ENCODE measurements around the gene ZNF470.

ZNF470 gene

GRCh38 chr19:56567274-56568120 is at the start of gene ZNF470:
Gene ZNF470, plus strand, starts transcription at chr19:56567468. Its CDS starts 2,844 bp downstream, at chr19:56570312.
- peaks cover 0 to 8% of the 10 kb centered on the region in 2 donors for H3K4me1 ChIP-seq (ENCODE audit: control insufficient read depth in 1 of 2, insufficient read depth in 2 of 2, low read length in 2 of 2)
- H3K27me3 ChIP-seq (ENCODE audit: control insufficient read depth in 1 of 2, insufficient read depth in 2 of 2, low read length in 2 of 2) = no peaks in the 10 kb centered on the region
- H3K9ac ChIP-seq (ENCODE audit: low read depth in 1 of 2, low read length in 2 of 2) = peak within 1 kb of the TSS; percentile 60 to 64
- peaks cover 23 to 27% of the 10 kb centered on the region in 2 donors for H3K36me3 ChIP-seq (ENCODE audit: control insufficient read depth in 1 of 2, insufficient read depth in 2 of 2, low read length in 2 of 2)
- H3K27ac ChIP-seq (ENCODE audit: low read depth, low read length) = peak within 1 kb of the TSS; percentile 45
- peak within 1 kb of the TSS; percentile 94 to 97 for H3K4me3 ChIP-seq (ENCODE audit: low read depth in 1 of 2, low read length in 2 of 2)
- peaks cover 61 to 81% of the 10 kb centered on the region in 2 donors for H3K9me3 ChIP-seq (ENCODE audit: control insufficient read depth in 1 of 2, low read length in 2 of 2)

- H3K36me3 ChIP-seq (ENCODE audit: control insufficient read depth in 1 of 2, insufficient read depth in 2 of 2, low read length in 2 of 2) = peaks cover 0 to 4% of the 10 kb centered on the region in 2 donors
- no peak overlapping the region for H3K9ac ChIP-seq (ENCODE audit: low read depth in 1 of 2, low read length in 2 of 2)
- H3K4me3 ChIP-seq (ENCODE audit: low read depth in 1 of 2, low read length in 2 of 2) = peak overlapping the region in 1 of 2 donors; percentile 25
- H3K9me3 ChIP-seq (ENCODE audit: control insufficient read depth in 1 of 2, low read length in 2 of 2) = peaks cover 81 to 94% of the 10 kb centered on the region in 2 donors
- H3K27me3 ChIP-seq (ENCODE audit: control insufficient read depth in 1 of 2, insufficient read depth in 2 of 2, low read length in 2 of 2) = no peaks in the 10 kb centered on the region
- no peak overlapping the region for H3K27ac ChIP-seq (ENCODE audit: low read depth, low read length)
- H3K4me1 ChIP-seq (ENCODE audit: control insufficient read depth in 1 of 2, insufficient read depth in 2 of 2, low read length in 2 of 2) = no peaks in the 10 kb centered on the region
These were observed 41.9 kb upstream of the ZNF470 start for GRCh38 chr19:56525214-56525860.

GRCh38 chr19:56537442-56537841 is 29.8 kb upstream of the ZNF470 start:
- Histone ChIP-seq H3K27me3 (ENCODE audit: control insufficient read depth in 1 of 2, insufficient read depth in 2 of 2, low read length in 2 of 2) (no peaks in the 10 kb centered on the region), H3K9ac (ENCODE audit: low read depth in 1 of 2, low read length in 2 of 2) (no peak overlapping the region), H3K36me3 (ENCODE audit: control insufficient read depth in 1 of 2, insufficient read depth in 2 of 2, low read length in 2 of 2) (peaks cover 0 to 2% of the 10 kb centered on the region in 2 donors), H3K27ac (ENCODE audit: low read depth, low read length) (no peak overlapping the region), H3K4me3 (ENCODE audit: low read depth in 1 of 2, low read length in 2 of 2) (peak overlapping the region; percentile 74 to 79), H3K9me3 (ENCODE audit: control insufficient read depth in 1 of 2, low read length in 2 of 2) (peaks cover 39 to 59% of the 10 kb centered on the region in 2 donors), H3K4me1 (ENCODE audit: control insufficient read depth in 1 of 2, insufficient read depth in 2 of 2, low read length in 2 of 2) (peaks cover 6 to 10% of the 10 kb centered on the region in 2 donors)

- Histone ChIP-seq H3K27ac (ENCODE audit: low read depth, low read length) (peak overlapping the region; percentile 92), H3K36me3 (ENCODE audit: control insufficient read depth in 1 of 2, insufficient read depth in 2 of 2, low read length in 2 of 2) (peaks cover 0 to 2% of the 10 kb centered on the region in 2 donors), H3K4me3 (ENCODE audit: low read depth in 1 of 2, low read length in 2 of 2) (peak overlapping the region; percentile 74 to 79), H3K27me3 (ENCODE audit: control insufficient read depth in 1 of 2, insufficient read depth in 2 of 2, low read length in 2 of 2) (no peaks in the 10 kb centered on the region), H3K4me1 (ENCODE audit: control insufficient read depth in 1 of 2, insufficient read depth in 2 of 2, low read length in 2 of 2) (peaks cover 6 to 10% of the 10 kb centered on the region in 2 donors), H3K9ac (ENCODE audit: low read depth in 1 of 2, low read length in 2 of 2) (peak overlapping the region; percentile 2 to 12), H3K9me3 (ENCODE audit: control insufficient read depth in 1 of 2, low read length in 2 of 2) (peaks cover 34 to 56% of the 10 kb centered on the region in 2 donors)
These were observed 29.0 kb upstream of the ZNF470 start for GRCh38 chr19:56538254-56538760.

DNA sequence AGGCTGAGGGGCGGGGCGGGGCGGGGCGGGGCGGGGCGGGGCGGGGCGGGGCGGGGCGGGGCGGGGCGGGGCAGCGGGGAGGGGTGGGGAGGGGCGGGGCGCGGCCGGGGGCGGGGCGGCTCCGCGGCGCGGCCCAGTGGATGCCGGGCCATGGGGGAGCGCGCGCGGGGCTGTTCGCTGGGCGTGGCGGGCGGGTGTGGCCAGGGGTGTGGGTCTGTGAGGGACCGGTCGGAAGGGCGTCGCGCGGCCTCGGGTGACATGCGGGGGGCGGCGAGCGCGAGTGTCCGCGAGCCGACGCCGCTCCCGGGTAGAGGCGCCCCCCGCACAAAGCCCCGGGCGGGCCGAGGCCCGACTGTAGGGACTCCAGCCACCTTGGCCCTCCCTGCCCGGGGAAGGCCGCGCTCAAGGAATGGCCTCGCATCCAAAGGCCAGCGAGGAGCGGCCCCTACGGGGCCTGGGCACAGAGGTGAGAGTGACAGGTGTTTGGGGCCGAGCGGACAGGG is 28.5 kb upstream of the ZNF470 start, which contains the start of gene ZFP28:
Gene ZFP28, plus strand, starts transcription at position 188 of the 503 bp plus-strand sequence. Its CDS starts 71 bp downstream, at position 259.
- H3K9me3 ChIP-seq (ENCODE audit: control insufficient read depth in 1 of 2, low read length in 2 of 2) = peaks cover 34 to 51% of the 10 kb centered on the region in 2 donors
- peak within 1 kb of the TSS; percentile 2 to 12 for H3K9ac ChIP-seq (ENCODE audit: low read depth in 1 of 2, low read length in 2 of 2)
- no peaks in the 10 kb centered on the region for H3K27me3 ChIP-seq (ENCODE audit: control insufficient read depth in 1 of 2, insufficient read depth in 2 of 2, low read length in 2 of 2)
- H3K4me3 ChIP-seq (ENCODE audit: low read depth in 1 of 2, low read length in 2 of 2) = peak within 1 kb of the TSS; percentile 74 to 79
- peak within 1 kb of the TSS; percentile 92 for H3K27ac ChIP-seq (ENCODE audit: low read depth, low read length)
- peaks cover 6 to 10% of the 10 kb centered on the region in 2 donors for H3K4me1 ChIP-seq (ENCODE audit: control insufficient read depth in 1 of 2, insufficient read depth in 2 of 2, low read length in 2 of 2)
- H3K36me3 ChIP-seq (ENCODE audit: control insufficient read depth in 1 of 2, insufficient read depth in 2 of 2, low read length in 2 of 2) = peaks cover 0 to 2% of the 10 kb centered on the region in 2 donors

- Histone ChIP-seq H3K9me3 (ENCODE audit: control insufficient read depth in 1 of 2, low read length in 2 of 2) (peaks cover 55 to 67% of the 10 kb centered on the region in 2 donors), H3K4me3 (ENCODE audit: low read depth in 1 of 2, low read length in 2 of 2) (no peak overlapping the region), H3K27me3 (ENCODE audit: control insufficient read depth in 1 of 2, insufficient read depth in 2 of 2, low read length in 2 of 2) (no peaks in the 10 kb centered on the region), H3K27ac (ENCODE audit: low read depth, low read length) (no peak overlapping the region), H3K36me3 (ENCODE audit: control insufficient read depth in 1 of 2, insufficient read depth in 2 of 2, low read length in 2 of 2) (peaks cover 5 to 15% of the 10 kb centered on the region in 2 donors), H3K9ac (ENCODE audit: low read depth in 1 of 2, low read length in 2 of 2) (no peak overlapping the region), H3K4me1 (ENCODE audit: control insufficient read depth in 1 of 2, insufficient read depth in 2 of 2, low read length in 2 of 2) (peaks cover 0 to 4% of the 10 kb centered on the region in 2 donors)
These were observed 23.5 kb upstream of the ZNF470 start for GRCh38 chr19:56543776-56544175.

- Histone ChIP-seq H3K9ac (ENCODE audit: low read depth in 1 of 2, low read length in 2 of 2) (no peak overlapping the region), H3K27me3 (ENCODE audit: control insufficient read depth in 1 of 2, insufficient read depth in 2 of 2, low read length in 2 of 2) (no peaks in the 10 kb centered on the region), H3K4me3 (ENCODE audit: low read depth in 1 of 2, low read length in 2 of 2) (peak overlapping the region in 1 of 2 donors; percentile 2), H3K9me3 (ENCODE audit: control insufficient read depth in 1 of 2, low read length in 2 of 2) (peaks cover 72 to 73% of the 10 kb centered on the region in 2 donors), H3K4me1 (ENCODE audit: control insufficient read depth in 1 of 2, insufficient read depth in 2 of 2, low read length in 2 of 2) (no peaks in the 10 kb centered on the region), H3K27ac (ENCODE audit: low read depth, low read length) (no peak overlapping the region), H3K36me3 (ENCODE audit: control insufficient read depth in 1 of 2, insufficient read depth in 2 of 2, low read length in 2 of 2) (peaks cover 23 to 36% of the 10 kb centered on the region in 2 donors)
These were observed 19.7 kb upstream of the ZNF470 start for GRCh38 chr19:56547535-56547934.

GRCh38 chr19:56554272-56554869 is 12.9 kb upstream of the ZNF470 start:
- H3K9me3 ChIP-seq (ENCODE audit: control insufficient read depth in 1 of 2, low read length in 2 of 2) = peaks cover 76 to 88% of the 10 kb centered on the region in 2 donors
- H3K36me3 ChIP-seq (ENCODE audit: control insufficient read depth in 1 of 2, insufficient read depth in 2 of 2, low read length in 2 of 2) = peaks cover 26 to 30% of the 10 kb centered on the region in 2 donors
- H3K4me3 ChIP-seq (ENCODE audit: low read depth in 1 of 2, low read length in 2 of 2) = peak overlapping the region; percentile 18 to 20
- no peak overlapping the region for H3K27ac ChIP-seq (ENCODE audit: low read depth, low read length)
- no peaks in the 10 kb centered on the region for H3K4me1 ChIP-seq (ENCODE audit: control insufficient read depth in 1 of 2, insufficient read depth in 2 of 2, low read length in 2 of 2)
- no peak overlapping the region for H3K9ac ChIP-seq (ENCODE audit: low read depth in 1 of 2, low read length in 2 of 2)
- H3K27me3 ChIP-seq (ENCODE audit: control insufficient read depth in 1 of 2, insufficient read depth in 2 of 2, low read length in 2 of 2) = no peaks in the 10 kb centered on the region

DNA sequence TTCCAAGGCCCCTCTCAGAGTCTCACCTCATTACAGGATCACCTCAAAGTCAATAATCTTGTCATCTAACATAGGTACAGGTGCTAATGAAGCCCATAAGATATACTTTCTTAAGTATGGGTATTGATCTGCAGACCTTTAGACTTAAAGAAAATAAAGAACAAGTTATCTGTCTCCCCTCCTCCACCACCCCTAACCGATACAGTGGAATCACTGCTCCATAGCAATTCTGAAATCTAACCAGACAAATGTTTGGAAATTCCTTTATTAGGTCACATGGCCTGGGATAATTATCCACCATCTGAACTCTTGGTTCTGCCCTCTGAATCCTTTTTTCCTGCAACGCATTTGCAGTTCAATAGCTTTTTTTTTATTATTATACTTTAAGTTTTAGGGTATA is 4.5 kb upstream of the ZNF470 start:
- no peaks in the 10 kb centered on the region for H3K36me3 ChIP-seq (ENCODE audit: control insufficient read depth in 1 of 2, insufficient read depth in 2 of 2, low read length in 2 of 2)
- no peak overlapping the region for H3K27ac ChIP-seq (ENCODE audit: low read depth, low read length)
- no peak overlapping the region for H3K9ac ChIP-seq (ENCODE audit: low read depth in 1 of 2, low read length in 2 of 2)
- H3K4me3 ChIP-seq (ENCODE audit: low read depth in 1 of 2, low read length in 2 of 2) = no peak overlapping the region
- peaks cover 0 to 2% of the 10 kb centered on the region in 2 donors for H3K4me1 ChIP-seq (ENCODE audit: control insufficient read depth in 1 of 2, insufficient read depth in 2 of 2, low read length in 2 of 2)
- no peaks in the 10 kb centered on the region for H3K27me3 ChIP-seq (ENCODE audit: control insufficient read depth in 1 of 2, insufficient read depth in 2 of 2, low read length in 2 of 2)
- H3K9me3 ChIP-seq (ENCODE audit: control insufficient read depth in 1 of 2, low read length in 2 of 2) = peaks cover 57 to 82% of the 10 kb centered on the region in 2 donors

All from duodenal mucosa (tissue), 2 donors.